GM23338 (cell line): Measurements from ENCODE around the gene WDR35. TPM values are rescaled to one million over a fixed set of nuclear protein-coding genes. Genes with fewer than 3 reads are reported as not detected.

Experiments
- ATAC-seq: fragments of 200-7000 bp; cut with Tn5 transposase; 3 replicates; pipeline ENCODE4 v1.9.1; 2020
- DNase-seq: peaks from one replicate; pipeline ENCODE4 v3.0.0-alpha.2; 2015; ENCODE audit warnings: low spot score
- H2AFZ ChIP-seq: fragments of 200-600 bp; sonication (generic); 2 replicates; pipeline ENCODE4 v1.8.0; 2016; ENCODE audit warnings: antibody characterized with exemption, mild to moderate bottlenecking, moderate library complexity
- H3F3A ChIP-seq: fragments of 200-600 bp; sonication (generic); replicated peaks from 2 replicates; pipeline ENCODE4 v1.8.0; 2017; ENCODE audit warnings: antibody characterized with exemption, mixed run types, low read depth
- H3K27ac ChIP-seq: fragments of 200-600 bp; sonication (generic); 2 replicates; pipeline ENCODE4 v1.6.1; 2016; ENCODE audit warnings: low read depth
- H3K27me3 ChIP-seq: fragments of 200-600 bp; sonication (generic); 2 replicates; pipeline ENCODE4 v1.8.0; 2016; ENCODE audit warnings: mild to moderate bottlenecking, mixed run types, moderate library complexity; ENCODE audit not compliant: insufficient read depth
- H3K36me3 ChIP-seq: fragments of 200-600 bp; sonication (generic); 2 replicates; pipeline ENCODE4 v1.8.0; 2016; ENCODE audit warnings: mild to moderate bottlenecking; ENCODE audit not compliant: insufficient read depth
- H3K4me1 ChIP-seq: fragments of 200-600 bp; sonication (generic); 2 replicates; pipeline ENCODE4 v1.8.0; 2016; ENCODE audit warnings: mild to moderate bottlenecking, moderate library complexity; ENCODE audit not compliant: insufficient read depth
- H3K4me2 ChIP-seq: fragments of 200-600 bp; sonication (generic); 2 replicates; pipeline ENCODE4 v1.7.1; 2017; ENCODE audit warnings: mixed run types
- H3K4me3 ChIP-seq: fragments of 200-600 bp; sonication (generic); 2 replicates; pipeline ENCODE4 v1.6.1; 2016; ENCODE audit warnings: mixed run types
- H3K79me2 ChIP-seq: fragments of 200-600 bp; sonication (generic); replicated peaks from 2 replicates; pipeline ENCODE4 v1.8.0; 2017; ENCODE audit warnings: mild to moderate bottlenecking; ENCODE audit not compliant: insufficient read depth
- H3K9me2 ChIP-seq: fragments of 200-600 bp; sonication (generic); 2 replicates; pipeline ENCODE4 v1.8.0; 2017; ENCODE audit not compliant: insufficient read depth
- H4K20me1 ChIP-seq: fragments of 200-600 bp; sonication (generic); replicated peaks from 2 replicates; pipeline ENCODE4 v1.8.0; 2017; ENCODE audit warnings: mild to moderate bottlenecking; ENCODE audit not compliant: insufficient read depth
- H3K27ac Mint-ChIP-seq: 2 replicates; pipeline ENCODE4 v1.8.0; 2020; ENCODE audit warnings: inconsistent platforms, mild to moderate bottlenecking, moderate library complexity, mixed read lengths
- H3K27me3 Mint-ChIP-seq: 3 replicates; pipeline ENCODE4 v1.8.0; 2022; ENCODE audit warnings: low read depth, mild to moderate bottlenecking, moderate library complexity, mixed read lengths, inconsistent platforms; ENCODE audit not compliant: insufficient read depth, poor library complexity
- H3K36me3 Mint-ChIP-seq: 3 replicates; pipeline ENCODE4 v1.8.0; 2021; ENCODE audit warnings: low read depth, mild to moderate bottlenecking, inconsistent platforms, moderate library complexity, mixed read lengths
- H3K4me1 Mint-ChIP-seq: 3 replicates; pipeline ENCODE4 v1.8.0; 2020; ENCODE audit warnings: mild to moderate bottlenecking, inconsistent platforms, mixed read lengths
- H3K4me3 Mint-ChIP-seq: 3 replicates; pipeline ENCODE4 v1.8.0; 2021; ENCODE audit warnings: moderate library complexity, mild to moderate bottlenecking, inconsistent platforms, mixed read lengths
- H3K9me3 Mint-ChIP-seq: 3 replicates; pipeline ENCODE4 v1.8.0; 2020; ENCODE audit warnings: moderate library complexity, mild to moderate bottlenecking, inconsistent platforms, mixed read lengths
- CREB1 ChIP-seq: fragments of 250-450 bp; sonication (Bioruptor Pico); IDR thresholded peaks from 2 replicates; pipeline ENCODE4 v1.5.0; 2020; ENCODE audit warnings: low read depth, mild to moderate bottlenecking, moderate library complexity
- CTCF ChIP-seq, 2 experiments: fragments of 200-600 bp in 1 of 2; sonication (generic) in 1 of 2; conservative IDR thresholded peaks; 2 replicates each; pipeline versions ENCODE4 v1.5.1 to v1.6.1; 2016 to 2017; ENCODE audit warnings: antibody characterized with exemption in 2 of 2, low read depth in 2 of 2, mild to moderate bottlenecking in 2 of 2, moderate library complexity in 1 of 2
- EZH2 ChIP-seq: fragments of 200-600 bp; sonication (generic); IDR thresholded peaks from one replicate; pipeline ENCODE4 v1.8.0; 2017; ENCODE audit warnings: antibody characterized with exemption, mild to moderate bottlenecking, low read depth; ENCODE audit not compliant: unreplicated experiment
- EZH2phosphoT487 ChIP-seq: fragments of 200-600 bp; sonication (generic); IDR thresholded peaks from one replicate; pipeline ENCODE4 v1.8.1; 2018; ENCODE audit warnings: antibody characterized with exemption; ENCODE audit not compliant: unreplicated experiment
- JUNB ChIP-seq: IDR thresholded peaks from one replicate; pipeline ENCODE4 v1.6.1; 2016; ENCODE audit warnings: antibody characterized with exemption; ENCODE audit not compliant: unreplicated experiment
- NANOG ChIP-seq: IDR thresholded peaks from 2 replicates; pipeline ENCODE4 v1.6.1; 2016; ENCODE audit warnings: antibody characterized with exemption, borderline replicate concordance
- POLR2AphosphoS5 ChIP-seq: IDR thresholded peaks from 2 replicates; pipeline ENCODE4 v1.6.1; 2016; ENCODE audit warnings: antibody characterized with exemption, low read depth
- REST ChIP-seq: IDR thresholded peaks from one replicate; pipeline ENCODE4 v1.6.1; 2018; ENCODE audit warnings: antibody characterized with exemption; ENCODE audit not compliant: unreplicated experiment
- ZNF114 ChIP-seq: fragments of 250-450 bp; sonication (Bioruptor Pico); IDR thresholded peaks from 2 replicates; pipeline ENCODE4 v1.5.0; 2020; ENCODE audit warnings: mild to moderate bottlenecking, moderate library complexity
- ZNF331 ChIP-seq: fragments of 250-450 bp; sonication (Bioruptor Pico); IDR thresholded peaks from 2 replicates; pipeline ENCODE4 v1.5.0; 2020; ENCODE audit warnings: low read depth, mild to moderate bottlenecking, moderate library complexity
- ZNF462 ChIP-seq: fragments of 250-450 bp; sonication (Bioruptor Pico); IDR thresholded peaks from 2 replicates; pipeline ENCODE4 v1.5.0; 2020; ENCODE audit warnings: mild to moderate bottlenecking, moderate library complexity
- polyA plus RNA-seq: library from polyadenylated mRNA; unstranded; fragments of >200 nt; fragmentation: Nextera tagmentation; extraction: Ambion mirVana; gene quantifications from 2 replicates; pipeline ENCODE4 v1.2.1, GENCODE V29; 2016
- total RNA-seq: library from RNA; depleted of rRNA; stranded (reverse); fragments of >200 nt; shearing (Covaris generic); gene quantifications from 2 replicates; pipeline ENCODE4 v1.2.3, GENCODE V29; 2014

Gene WDR35
- total and polyA plus RNA-seq, 2 experiments from 2014 or later, result 5.3 to 20.0 TPM

- H3K27me3 Mint-ChIP-seq, result no peaks in the 10 kb centered on the region
- H3K4me1 Mint-ChIP-seq, result peaks cover 2% of the 10 kb centered on the region
- no peak overlapping the region for H2AFZ ChIP-seq
- no peaks in the 10 kb centered on the region for H3K27me3 ChIP-seq
- H3K9me3 Mint-ChIP-seq, result no peaks in the 10 kb centered on the region
- H3K4me1 ChIP-seq, result 0 out of 2 replicates have a peak, but pooled peaks cover 4% of the 10 kb centered on the region
- 0 out of 2 replicates have a peak, but pooled peaks cover 3% of the 10 kb centered on the region for H4K20me1 ChIP-seq
- H3K79me2 ChIP-seq, result no peaks in the 10 kb centered on the region
- H3K27ac Mint-ChIP-seq, result no peak overlapping the region
- H3F3A ChIP-seq, result no peaks in the 10 kb centered on the region
- no peak overlapping the region for H3K4me2 ChIP-seq
- no peak for TF ChIP-seq EZH2phosphoT487
- no peak for TF ChIP-seq POLR2AphosphoS5
- TF ChIP-seq ZNF114 (CRISPR knock-in tag), result no peak
- TF ChIP-seq EZH2, result no peak
- TF ChIP-seq CTCF (conservative IDR thresholded peaks at IDR 0.05; ENCODE audit: low read depth in 2 of 2), result no peak
- TF ChIP-seq JUNB, result no peak
- no peak for TF ChIP-seq ZNF331 (CRISPR knock-in tag)
- no peak for TF ChIP-seq ZNF462 (CRISPR knock-in tag)
- no peak for TF ChIP-seq CREB1 (CRISPR knock-in tag)
- TF ChIP-seq NANOG, result no peak
- TF ChIP-seq REST, result no peak
- peaks cover 16% of the 10 kb centered on the region for H3K36me3 Mint-ChIP-seq
- H3K4me3 Mint-ChIP-seq, result no peak overlapping the region
- DNase-seq (no peak), ATAC-seq (no peak)
- H3K4me3 ChIP-seq, result no peak overlapping the region
- H3K9me2 ChIP-seq, result no peaks in the 10 kb centered on the region
- no peak overlapping the region for H3K27ac ChIP-seq
- H3K36me3 ChIP-seq, result no peaks in the 10 kb centered on the region; the same call in 1 of the 2 replicates
Measured at GRCh38 chr2:19914266-19914975, 75.5 kb downstream of the WDR35 start.
